ENCODE results near the gene PRR36. TPM values are rescaled to one million over a fixed set of nuclear protein-coding genes. Genes with fewer than 3 reads are reported as not detected.
A peak's percentile ranks its signal among the peaks of the same experiment; 100 is the strongest.
"Not testable (repeated sequence)": the region's sequence is repeated elsewhere in the genome, so short reads cannot be mapped to it uniquely, and the experiment has no call there.

The PRR36 gene
- 1 to 10 TPM; 4.2 to 4.5 (median 4.3) TPM for polyA plus RNA-seq (ENCODE audit: insufficient read length in 3 of 3)

GRCh38 chr19:7874076-7874896 is at the start of gene PRR36:
PRR36 (minus strand) TSS chr19:7874390; CDS start chr19:7873689, 701 bp downstream.
- DNase-seq (ENCODE audit: low read depth in 3 of 3, low spot score in 2 of 3), result no peak

DNA sequence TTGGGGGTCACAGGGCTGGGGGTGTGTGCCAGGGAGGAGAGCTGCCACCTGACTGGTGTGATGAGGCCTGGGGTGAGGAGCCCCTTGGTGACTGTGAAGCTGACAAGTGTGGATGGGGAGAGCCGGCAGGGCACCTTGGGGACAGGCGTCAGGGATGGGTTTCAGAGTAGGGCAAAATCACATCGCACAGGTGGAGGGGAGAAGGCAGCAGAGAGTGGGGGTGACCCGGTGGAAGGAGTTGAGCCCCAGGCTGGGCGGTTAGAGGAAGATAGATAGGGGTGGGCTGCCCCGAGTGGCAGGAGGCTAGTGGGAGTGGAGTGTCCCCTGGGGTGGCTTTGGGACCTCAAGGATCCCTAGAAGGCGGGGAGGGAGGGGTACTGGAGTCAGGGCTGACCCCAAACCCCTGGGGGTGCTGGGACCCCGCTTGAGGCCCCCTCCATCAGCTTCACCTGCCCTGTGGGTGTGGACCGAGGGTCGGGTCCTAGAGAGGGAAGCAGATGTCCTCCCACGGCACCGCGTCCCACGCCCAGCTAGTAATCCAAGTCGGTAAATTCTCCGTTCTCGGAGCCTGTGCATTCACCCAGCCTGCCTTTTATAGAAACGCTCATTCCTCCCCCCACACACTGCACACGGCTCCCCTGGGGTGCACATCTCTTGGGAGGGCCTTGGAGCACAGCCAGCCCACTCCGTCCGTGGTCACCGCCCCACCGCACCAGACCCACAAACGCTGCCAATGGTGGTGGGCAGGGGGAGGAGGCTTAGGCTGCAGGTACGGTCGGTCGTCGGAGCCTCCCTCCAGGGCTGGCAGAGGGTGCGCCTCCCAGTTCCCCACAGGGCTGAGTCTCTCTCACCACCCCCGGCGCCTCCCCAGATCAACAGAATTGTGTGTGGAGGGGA is 49.4 kb upstream of the PRR36 start:
- no peak for DNase-seq (ENCODE audit: low read depth in 3 of 3, low spot score in 2 of 3)

DNA sequence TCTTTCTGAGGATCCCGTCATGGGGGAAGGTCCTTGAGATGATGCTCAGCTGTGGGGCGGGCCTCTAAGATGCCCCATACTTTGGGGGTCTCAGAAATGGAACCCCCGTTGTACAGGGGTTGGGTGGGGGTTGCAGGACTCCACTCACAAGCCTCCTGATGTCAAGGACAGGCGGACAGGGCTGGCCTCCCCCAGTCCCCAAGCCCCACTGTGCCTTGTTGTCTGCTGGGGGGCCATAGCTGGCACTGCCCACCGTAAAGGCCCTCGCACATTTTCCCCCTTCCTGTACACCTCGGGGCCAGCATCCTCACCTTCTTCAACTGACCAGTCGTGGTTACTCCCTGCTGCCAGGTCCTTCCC is 48.6 kb upstream of the PRR36 start:
- no peak for DNase-seq (ENCODE audit: low read depth in 3 of 3, low spot score in 2 of 3)

DNA sequence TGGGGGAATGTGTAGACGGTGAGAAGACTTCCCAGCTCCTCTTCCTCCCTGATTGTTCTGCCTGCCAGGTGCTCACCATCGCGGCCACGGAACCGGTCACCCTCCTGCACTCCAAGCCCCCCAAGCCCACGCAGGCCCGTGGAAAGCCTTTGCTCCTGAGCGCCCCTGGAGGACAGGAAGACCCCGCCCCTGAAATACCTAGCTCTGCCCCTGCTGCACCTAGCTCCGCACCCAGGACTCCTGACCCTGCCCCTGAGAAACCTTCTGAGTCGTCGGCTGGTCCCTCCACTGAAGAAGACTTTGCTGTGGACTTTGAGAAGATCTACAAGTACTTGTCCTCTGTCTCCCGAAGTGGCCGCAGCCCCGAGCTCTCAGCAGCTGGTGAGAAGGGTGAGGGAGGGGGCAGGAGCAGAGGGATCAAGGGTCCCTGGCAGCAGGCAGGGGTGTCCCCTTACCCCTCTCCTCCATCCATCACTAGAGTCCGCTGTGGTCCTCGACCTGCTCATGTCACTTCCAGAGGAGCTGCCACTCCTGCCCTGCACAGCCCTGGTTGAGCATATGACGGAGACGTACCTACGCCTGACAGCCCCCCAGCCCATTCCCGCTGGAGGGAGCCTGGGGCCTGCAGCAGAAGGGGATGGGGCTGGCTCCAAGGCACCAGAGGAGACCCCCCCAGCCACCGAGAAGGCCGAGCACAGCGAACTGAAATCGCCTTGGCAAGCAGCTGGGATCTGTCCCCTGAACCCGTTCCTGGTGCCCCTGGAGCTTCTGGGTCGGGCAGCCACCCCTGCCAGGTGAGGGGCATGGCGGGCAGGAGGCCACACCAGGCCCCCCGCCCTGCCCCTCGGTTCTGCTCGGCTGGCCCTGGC is 48.0 kb upstream of the PRR36 start:
- no peak for DNase-seq (ENCODE audit: low read depth in 3 of 3, low spot score in 2 of 3)

- no peak for DNase-seq (ENCODE audit: low read depth in 3 of 3, low spot score in 2 of 3)
These were observed 47.2 kb upstream of the PRR36 start for GRCh38 chr19:7921302-7921966.

GRCh38 chr19:7920519-7921301 is 46.5 kb upstream of the PRR36 start:
- peak; percentile 64 to 90 (median 90) for DNase-seq (ENCODE audit: low read depth in 3 of 3, low spot score in 2 of 3)

DNA sequence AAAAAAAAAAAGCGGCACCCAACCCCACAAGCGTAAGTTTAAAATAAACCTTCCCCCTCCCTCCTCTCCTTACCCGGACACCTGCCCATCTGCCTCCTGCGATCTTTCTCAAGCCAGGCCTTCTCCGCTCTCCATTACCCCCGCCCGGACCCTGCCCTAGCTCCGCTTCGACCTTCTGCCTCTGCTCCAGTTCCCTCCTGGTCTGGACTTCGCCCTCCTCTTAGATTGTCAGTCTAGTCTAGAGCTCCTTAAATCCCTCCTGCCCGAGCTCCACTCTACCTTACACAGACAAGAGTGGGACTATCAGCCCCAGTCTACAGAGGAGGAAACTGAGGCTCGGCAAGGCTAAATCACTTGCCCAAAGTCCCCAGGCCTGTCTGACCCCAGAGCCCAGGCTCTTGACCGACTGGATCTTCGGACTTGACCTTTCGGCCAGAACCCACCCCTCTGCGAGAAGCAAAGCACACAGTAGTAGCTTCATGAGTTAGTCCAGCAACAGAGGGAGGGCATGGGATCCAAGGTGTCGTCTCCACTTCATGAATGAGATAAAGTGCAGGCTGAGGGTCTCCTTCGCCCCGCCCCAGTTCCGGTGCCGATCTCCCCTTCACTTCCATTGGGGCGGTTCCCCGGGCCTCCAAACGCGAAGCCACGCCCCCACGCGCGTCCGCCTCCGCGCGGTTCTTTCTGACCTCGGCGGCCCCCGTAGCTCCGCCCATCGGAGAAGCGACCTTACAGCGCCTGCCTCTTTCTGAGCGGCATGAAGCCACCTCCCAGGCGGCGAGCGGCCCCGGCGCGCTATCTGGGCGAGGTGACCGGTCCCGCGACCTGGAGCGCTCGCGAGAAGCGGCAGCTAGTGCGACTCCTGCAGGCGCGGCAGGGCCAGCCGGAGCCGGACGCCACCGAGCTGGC is 45.7 kb upstream of the PRR36 start, which contains the start of gene SNAPC2:
TSS of gene SNAPC2 (plus strand) at position 729 of the 909 bp plus-strand sequence. CDS start at position 758, 29 bp downstream.
- DNase-seq (ENCODE audit: low read depth in 3 of 3, low spot score in 2 of 3), result peak; percentile 84 to 90 (median 88)

DNA sequence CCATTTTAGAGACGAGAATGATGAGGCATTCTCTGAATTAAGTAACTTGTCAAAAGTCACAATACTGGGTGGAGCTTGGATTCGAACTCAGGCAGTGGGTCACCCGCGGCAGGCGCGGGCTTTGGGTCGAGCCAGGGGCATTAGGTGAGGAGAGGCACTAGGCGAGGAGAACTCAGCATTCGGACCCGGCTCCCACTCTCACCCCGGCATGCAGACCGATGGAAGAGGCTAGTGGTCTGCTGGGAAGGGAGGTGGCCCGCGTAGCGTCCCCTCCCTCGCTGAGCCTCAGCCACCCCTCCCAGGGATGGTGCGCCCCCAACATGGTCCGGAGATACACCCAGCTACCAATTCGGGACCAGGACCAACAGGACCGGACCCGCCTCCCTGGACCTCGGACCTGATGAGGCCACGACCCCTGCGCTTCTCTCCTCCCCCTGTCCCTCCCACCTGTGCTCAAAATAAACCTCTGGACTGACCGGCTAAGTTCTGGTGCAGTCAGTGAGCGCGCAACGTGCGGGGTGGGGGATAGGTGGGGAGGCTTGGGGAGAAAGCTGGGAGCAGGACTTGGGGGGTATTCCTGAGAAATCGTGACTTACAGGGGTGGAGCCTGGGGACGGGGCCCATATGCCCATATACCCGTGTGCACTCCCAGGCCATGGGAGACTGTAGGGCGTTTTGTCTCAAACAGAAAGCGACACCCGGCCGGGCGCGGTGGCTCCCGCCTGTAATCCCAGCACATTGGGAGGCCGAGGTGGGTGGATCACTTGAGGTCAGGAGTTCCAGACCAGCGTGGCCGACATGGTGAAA is 44.6 kb upstream of the PRR36 start:
- no peak for DNase-seq (ENCODE audit: low read depth in 3 of 3, low spot score in 2 of 3)

DNA sequence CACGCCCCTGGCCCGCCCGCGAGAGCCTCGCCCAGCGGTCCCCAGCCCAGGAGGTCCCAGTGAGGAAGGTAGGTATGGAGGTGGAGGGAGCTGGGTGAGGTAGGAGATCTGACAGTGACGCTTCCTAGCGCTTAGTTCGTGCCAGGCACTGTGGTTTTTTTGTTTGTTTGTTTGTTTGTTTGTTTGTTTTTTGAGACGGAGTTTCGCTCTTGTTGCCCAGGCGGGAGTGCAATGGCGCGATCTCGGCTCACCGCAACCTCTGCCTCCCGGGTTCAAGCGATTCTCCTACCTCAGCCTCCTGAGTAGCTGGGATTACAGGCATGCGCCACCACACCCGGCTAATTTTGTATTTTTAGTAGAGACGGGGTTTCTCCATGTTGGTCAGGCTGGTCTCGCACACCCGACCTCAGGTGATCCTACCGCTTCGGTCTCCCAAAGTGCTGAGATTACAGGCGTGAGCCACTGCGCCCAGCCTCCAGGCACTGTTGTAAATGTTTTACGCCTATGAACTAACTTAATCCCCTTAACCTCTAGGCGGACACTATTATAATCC is 43.9 kb upstream of the PRR36 start:
- DNase-seq (ENCODE audit: low read depth in 3 of 3, low spot score in 2 of 3), result not testable (repeated sequence)

DNA sequence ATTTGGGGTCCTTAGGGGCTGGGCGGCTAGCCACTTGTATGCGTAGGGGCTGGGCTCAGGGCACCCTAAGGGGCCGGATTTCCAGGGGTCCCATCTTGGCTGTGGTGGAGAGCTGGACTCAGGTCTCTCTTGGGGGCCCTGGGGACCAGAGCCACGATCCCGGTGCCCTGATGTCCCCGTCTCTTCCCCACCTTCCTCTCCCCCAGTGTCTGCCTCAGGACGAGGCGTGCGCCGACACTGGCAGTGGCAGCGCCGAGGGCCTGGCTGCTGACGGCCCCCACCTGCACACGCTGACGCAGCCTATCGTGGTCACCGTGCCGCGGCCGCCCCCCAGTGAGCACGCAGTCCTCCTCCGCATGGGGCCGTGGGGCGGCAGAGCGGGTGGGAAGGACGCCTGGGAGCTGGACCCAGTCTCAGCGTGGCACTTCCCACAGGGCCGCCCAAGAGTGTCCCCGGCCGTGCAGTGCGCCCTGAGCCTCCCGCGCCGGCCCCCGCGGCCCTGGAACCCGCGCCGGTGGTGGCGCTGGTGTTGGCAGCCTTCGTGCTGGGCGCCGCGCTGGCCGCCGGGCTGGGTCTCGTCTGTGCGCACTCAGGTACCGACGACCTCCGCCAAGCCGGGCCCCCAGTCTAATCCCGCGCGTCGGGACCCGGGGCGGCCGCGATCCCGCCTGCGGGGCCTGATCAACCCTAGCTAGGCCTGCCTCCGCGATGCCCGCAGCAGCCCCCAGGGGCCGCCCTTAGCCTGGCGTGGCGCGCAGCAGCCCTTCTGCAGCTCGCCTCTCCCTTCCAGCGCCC is 43.3 kb upstream of the PRR36 start:
- DNase-seq (ENCODE audit: low read depth in 3 of 3, low spot score in 2 of 3), result no peak

GRCh38 chr19:7916955-7917266 is 42.7 kb upstream of the PRR36 start:
- DNase-seq (ENCODE audit: low read depth in 3 of 3, low spot score in 2 of 3), result no peak

DNA sequence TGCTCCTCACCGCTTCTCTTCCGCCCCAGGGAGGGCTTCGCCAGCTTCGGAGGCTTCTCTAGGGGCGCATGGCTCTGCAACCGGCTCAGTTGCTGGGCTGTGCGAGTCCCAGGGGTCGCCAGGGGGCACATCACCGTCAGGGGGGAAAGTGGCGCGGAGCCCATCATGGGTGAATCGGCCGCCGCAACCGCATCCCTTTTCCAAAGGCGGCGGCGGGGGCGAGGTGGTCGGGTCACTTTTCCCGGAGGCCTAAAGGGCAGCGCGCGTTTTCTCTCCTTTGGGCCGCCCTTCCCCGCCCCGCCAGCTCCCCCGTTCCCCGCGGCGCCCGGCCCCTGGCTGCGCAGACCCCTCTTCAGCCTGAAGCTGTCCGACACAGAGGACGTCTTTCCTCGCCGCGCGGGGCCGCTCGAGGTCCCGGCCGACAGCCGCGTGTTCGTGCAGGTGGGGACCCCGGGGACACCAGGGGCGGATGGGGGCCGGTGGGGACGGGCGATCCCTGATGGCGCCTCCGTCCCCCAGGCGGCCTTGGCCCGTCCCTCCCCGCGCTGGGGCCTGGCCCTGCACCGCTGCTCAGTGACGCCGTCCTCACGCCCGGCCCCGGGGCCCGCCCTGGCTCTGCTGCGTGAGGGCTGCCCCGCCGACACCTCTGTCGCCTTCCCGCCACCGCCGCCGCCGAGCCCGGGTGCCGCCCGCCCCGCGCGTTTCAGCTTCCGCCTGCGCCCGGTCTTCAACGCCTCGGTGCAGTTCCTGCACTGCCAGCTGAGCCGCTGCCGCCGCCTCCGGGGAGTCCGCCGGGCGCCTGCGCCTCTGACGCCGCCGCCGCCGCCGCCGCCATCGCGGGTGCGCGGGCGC is 42.1 kb upstream of the PRR36 start:
- no peak for DNase-seq (ENCODE audit: low read depth in 3 of 3, low spot score in 2 of 3)

DNA sequence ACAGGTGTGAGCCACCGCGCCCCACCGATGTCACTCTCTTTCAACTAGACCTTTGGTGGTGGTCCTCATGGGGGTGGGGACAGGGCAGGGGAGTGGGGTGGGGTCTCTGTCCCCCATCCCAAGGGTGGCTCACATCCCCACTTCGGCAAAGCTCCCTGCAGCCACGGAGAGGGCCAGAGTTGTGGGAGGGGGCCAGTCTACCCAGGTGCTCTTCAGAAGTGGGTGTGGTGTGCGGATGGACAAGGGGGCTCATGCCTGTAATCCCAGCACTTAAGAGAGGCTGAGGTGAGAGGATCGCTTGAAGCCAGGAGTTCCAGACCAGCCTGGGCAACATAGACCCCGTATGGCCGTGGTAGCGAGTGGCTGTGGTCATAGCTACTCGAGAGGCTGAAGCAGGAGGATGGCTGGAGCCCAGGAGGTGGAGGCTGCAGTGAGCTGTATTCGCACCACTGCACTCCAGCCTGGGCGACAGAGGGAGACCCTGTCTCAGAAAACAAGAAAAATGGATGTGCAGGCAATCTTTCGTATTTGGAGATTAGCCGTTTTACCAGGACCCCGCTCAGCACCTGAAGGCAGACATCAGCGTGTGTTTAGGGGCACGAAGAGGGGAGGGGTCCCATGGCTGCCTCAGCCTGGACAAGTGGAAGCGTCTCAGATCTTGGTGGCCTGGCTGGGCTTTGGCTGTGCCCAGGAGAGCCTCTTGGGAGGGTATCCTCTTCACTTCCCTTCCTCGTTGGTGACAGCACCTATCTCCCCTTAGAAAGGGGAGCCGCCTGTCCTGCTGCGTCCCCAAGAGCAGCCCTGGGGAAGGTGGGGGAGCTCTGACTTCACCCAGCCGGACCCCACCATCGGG is 41.3 kb upstream of the PRR36 start:
- no peak for DNase-seq (ENCODE audit: low read depth in 3 of 3, low spot score in 2 of 3)

DNA sequence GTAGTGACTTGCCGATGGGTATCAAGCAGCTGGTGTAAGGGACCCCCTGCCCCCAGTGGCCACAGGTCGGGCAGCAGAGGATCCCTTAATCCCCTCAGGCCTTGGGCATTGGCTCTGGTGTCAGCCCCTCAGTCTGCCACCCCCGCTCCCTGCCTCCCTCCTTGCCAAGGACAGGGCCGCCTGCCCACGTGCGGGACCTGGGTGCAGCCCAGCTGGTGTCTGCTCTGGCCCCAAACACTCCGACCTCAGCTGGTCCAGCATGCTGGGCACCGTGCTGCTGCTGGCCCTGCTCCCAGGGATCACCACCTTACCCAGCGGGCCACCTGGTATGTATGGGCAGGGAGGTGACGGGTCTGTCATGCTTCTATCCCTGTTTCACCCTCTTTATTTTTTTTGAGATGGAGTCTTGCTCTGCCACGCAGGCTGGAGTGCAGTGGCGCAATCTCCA is 40.4 kb upstream of the PRR36 start, which contains the start of gene TGFBR3L:
TSS of gene TGFBR3L (plus strand) at position 233 of the 448 bp plus-strand sequence.
- no peak for DNase-seq (ENCODE audit: low read depth in 3 of 3, low spot score in 2 of 3)

Measured in right renal cortex interstitium (tissue), 3 donors.